NCI-H82 (cell line): ENCODE data around the gene STARD13.

Experiments used
- DNase-seq: peaks from one replicate; lab custom pipeline; 2025; lab: John Stamatoyannopoulos, UW

Gene STARD13

DNA sequence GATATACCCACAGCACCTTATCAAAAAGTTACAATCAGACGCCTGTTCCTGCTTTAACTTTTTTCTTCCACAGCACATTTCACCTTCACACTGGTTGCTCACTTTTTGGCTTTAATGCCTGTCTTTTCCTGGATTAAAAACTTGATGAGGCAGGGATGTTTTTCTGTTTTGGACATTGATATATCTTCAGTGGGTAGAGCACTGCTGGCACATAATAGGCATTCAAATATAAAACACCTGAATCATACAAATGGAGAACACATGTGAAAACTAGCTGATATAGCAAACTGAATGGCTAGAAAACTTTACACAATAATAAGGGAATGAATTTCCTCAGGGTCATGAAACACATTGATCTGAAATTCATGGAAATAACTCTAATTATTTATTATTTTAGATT, 65.6 kb downstream of the STARD13 start:
- no peak for DNase-seq

DNA sequence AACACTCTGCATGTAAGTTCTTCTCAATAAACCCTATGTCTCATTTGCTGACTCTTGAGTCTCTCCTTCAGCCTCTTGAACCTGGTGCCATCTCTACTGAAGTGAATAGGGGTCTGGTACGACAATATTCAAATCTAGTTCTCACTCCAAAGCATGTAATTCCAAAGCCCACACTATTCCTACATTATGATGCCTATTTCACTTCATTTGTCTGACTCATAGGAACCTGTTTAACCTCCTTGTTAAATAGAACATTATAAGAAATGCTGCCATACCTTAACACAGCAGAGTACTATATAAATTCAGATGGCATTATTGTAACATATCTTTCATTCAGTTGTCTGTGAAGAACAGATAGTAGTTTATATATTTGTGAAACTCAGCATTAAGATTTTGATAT, 67.1 kb downstream of the STARD13 start:
- no peak for DNase-seq

DNA sequence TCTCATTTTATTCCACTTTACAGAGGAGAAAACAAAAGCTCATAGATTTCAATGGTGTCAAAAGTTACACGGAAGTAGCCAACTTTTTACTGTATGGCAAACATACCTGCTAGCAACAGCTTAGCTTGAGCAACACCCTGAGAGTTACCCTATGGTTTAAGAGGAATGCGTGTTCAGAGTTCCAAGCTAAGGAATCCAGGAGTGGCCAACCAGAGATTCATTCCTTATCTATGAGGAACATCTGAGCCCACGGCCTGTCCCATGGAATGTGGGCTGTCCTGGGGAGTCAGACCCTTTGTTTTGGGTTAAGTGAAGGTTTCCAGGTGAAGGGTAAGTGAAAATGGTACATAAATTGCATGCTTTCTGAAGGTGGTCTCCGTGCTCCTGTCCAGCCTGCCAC, 67.5 kb downstream of the STARD13 start:
- DNase-seq: no peak

DNA sequence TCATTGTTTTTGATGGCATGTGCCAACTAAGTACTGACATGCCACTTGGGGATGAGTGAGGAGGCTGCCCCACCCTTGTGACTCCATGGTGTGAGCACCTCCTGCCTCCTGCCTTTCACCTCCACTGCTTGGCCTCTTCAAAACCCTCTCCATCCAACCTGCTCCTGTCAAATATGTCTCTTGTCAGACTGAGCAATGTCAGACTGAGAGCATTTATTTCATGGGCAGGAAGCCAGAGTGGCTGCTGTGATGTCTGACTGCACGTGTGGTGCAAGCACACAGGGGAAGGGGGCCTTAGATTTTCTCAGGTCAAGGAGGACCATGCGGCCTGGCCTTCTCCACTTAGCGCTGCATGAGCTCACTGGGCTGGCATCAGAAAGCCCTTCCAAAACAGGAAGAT, 68.3 kb downstream of the STARD13 start:
- DNase-seq: no peak

DNA sequence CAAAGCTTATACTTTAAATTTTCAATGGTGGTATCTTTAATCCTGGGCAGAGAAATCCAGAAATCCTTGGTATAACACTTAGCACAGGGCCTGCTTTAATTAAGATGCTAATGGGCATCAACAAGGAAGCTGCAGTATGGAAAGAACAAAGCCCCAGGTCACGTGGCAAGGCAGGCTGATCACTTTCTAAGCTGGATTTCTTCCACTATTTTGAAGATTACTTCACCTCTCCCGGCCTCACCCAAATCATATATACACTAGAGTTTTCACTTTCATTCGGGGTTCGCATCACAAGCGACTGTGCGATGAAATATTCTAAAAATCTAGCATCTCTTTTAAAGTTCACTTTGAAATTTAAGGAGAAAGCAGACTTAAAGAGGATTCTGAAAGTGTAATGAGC, 71.8 kb downstream of the STARD13 start:
- DNase-seq: peak; percentile 81

DNA sequence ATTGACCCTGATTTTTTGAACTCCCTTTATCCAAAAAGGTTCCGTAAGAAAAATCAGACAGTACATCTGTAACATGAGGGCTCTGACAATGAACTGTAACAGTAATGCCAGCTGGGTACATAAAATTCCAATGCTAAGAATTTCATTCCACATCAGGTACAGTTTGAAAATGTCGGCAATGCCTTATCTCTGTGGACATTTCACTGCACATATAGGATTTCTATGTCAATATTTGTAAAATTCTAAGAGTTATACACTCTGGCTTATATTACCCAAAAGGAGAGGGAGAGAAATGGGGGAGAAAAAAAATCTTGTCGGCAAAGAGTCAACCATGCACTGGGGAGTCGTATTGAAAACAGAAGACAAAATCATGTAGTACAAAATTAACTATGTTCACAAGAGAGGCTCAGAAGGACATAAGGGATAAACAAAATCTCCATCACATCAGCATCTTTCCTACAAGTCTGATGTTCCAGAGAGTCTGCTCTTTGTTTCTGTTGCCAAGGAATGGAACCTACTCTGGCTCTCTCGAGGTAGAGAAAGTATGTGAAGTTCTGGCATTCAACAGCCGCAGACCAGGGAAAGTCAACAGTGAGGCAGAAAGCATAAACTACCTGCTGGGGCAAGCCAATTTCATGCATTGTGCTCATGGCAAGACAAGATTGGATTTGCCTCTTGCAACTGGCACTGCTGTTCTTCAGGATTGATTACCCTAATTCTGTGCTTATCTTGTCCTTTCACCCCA, 72.4 kb downstream of the STARD13 start:
- DNase-seq: peak; percentile 74

DNA sequence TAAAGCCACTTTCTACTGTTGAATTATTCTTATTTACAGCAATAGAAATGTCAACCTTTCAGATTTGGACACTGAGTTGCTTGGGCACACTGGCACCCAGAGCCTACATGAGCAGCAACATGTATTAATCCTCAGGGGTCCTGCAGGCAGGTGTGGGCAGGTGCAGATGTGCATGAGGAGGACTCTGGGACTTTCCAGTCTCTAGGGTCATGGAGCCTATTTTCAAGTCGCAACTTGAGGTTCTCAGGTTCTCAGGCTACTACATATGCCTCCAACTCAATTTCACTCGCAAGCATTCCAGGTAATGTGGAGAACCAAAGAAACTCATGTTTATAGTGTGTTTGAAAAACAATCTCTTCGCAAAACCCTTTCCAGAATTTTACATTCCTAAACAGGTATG, 73.2 kb downstream of the STARD13 start:
- no peak for DNase-seq

DNA sequence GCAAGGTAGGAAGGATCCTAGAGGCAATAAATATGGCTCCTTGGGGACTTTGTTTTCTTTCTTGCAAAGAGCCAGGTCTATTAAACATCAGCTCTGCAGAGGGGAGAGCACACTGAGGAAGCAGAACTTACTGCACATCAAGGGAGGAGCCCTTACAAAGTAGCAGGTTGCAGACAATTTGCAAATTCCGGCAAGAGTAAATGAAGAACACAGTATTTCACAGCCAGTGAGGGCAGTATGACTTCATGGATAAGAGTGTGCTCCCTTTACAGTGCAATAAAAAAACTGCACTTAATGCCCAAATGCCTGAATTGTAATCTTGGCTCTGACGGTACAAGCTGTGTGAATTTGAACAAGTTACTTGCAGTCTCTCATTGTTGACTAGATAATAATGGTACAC, 75.5 kb downstream of the STARD13 start:
- DNase-seq: no peak

DNA sequence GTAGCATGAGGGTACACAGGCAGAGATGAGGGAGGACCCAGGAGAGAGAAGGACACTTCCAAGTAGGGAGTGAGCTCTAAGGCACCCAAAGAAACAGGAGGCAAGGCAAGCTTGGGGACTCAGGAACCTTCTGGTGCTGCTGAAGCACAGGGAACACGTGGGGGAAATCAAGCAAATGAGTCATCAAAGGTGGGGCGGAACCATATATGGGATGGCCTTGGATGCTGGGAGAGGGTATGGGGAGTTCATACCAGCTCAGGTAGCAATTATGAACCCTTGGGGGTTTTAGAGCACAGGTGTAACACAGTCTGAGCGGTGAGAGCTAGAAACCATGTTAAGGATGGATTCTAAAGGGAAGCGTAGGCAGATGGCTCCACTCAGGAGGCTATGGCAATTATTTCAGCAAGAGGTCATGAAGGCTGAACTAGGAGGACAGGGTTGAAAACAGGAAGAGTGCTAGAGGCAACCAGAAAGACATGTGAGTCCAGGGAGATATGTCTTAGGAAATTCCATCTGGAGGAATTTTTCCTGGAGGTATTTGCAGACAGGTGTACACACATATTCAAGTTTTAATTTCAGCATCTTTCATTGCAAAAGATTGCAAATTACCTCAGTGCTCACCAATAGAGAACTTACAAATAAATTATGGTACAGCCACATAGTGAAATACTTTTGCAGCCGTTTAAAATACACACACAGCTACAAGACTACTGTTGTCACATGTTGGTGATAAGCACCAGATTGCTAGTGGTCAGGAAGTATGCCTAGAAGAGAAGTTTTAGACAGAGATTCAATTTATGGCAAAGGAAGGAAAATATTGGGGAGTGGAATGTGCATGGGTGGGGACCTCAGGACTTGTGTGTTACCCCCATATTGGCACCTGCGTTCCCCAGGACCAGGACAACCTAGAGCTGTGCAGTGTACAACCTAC, 77.0 kb downstream of the STARD13 start:
- no peak for DNase-seq

DNA sequence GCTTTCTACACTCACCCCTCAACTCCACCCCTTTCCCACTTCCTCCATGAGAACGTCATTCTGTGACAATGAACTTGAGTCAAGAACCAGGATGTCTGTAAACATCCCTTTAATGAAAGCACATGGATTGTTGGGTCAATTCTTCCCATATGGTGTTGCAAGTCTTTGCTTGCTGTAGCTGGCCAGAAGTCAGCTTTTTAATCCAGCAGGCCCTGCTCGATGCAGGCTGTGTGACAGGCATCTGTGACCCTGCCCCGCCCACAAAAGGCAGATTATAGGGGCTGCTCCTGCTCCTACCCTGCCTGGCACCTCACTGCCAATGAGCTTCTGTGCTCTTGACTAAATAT, 78.0 kb downstream of the STARD13 start:
- DNase-seq: peak; percentile 93

DNA sequence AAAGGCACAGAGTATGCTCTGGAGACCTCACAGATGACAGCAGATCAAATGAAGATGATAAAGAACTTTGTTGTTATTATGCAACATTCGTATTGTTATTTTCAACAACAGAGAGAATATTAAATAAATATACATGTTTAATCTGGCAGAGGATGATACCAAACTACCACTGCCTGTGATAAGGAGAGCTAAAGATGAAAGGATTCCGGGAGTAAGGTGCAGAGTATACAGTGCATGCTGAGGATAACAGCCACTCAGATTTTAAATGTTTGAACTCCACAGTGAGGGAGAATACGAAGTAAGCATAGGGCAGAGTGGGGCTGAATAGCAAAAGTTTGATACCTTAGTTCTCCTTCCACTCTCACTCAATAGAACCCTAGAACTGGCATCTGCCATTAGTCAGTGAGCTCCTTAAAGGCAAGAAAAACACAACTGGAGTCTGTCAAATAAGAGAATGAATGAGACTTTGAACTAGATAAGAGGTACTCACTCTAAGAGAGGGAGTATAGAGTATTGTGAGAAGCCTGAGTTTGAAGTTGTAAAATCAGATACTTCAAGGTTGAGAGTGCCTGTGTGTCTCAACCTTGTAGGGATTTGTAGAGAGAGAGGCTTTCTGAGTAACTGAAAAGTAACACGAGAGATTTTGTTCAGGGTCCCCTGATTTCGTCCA, 78.5 kb downstream of the STARD13 start:
- DNase-seq: no peak

DNA sequence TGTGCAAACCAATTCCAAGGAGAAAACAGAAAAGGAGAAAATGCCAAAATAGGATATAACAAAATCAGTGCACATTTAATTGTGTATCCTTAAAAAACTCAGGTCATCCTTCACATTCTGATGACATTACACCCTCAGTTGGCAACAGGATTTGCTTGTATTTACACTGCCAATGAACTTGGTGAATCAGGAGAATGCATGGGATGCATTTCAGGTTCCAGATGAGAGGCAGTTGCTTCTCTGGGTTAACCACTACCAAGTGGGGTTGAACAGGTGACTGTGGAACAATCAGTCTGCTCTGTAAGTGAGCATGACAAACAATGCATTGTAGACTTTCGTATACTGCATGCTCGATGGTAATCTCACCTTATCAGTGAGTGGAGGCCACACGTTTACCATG, 79.1 kb downstream of the STARD13 start:
- DNase-seq: no peak

DNA sequence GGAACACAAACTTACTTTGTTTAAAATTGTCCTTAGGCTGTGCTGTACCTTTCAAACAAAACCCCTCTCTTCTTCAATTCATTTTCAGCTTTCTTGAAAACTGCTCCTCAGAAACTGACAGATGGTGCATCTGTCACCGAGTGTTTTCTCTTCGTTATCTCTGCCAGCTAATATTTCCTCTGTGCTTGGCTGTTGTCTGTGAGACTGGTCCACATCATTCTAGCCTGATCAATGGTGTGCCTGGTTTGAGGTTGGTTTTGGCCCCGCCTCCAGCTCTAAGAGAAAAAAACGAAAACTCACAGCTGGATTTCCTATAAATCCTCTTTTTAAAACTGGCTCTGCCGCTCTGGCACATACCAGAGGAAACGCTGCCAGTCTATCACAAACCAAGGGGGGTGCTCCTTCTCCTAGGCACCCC, 79.7 kb downstream of the STARD13 start:
- DNase-seq: peak; percentile 51

DNA sequence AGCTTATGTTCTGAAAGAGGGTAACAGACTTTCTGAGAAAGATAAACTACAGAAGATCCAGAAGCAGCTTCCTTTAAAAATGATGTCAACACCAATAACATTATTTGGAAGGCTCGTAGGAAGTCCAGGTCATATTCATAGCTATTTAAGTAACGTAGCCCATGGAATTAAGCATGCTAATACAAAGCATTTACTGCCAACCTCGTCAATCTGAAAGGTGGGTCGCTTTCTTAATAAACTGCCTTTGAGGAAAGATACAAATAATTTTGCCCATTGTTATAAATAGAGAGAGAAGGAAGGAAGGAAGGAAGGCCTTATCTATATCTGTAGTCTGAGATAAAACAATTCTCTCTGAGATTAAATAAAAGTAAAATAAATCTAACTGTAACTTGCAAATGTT, 80.3 kb downstream of the STARD13 start:
- no peak for DNase-seq

DNA sequence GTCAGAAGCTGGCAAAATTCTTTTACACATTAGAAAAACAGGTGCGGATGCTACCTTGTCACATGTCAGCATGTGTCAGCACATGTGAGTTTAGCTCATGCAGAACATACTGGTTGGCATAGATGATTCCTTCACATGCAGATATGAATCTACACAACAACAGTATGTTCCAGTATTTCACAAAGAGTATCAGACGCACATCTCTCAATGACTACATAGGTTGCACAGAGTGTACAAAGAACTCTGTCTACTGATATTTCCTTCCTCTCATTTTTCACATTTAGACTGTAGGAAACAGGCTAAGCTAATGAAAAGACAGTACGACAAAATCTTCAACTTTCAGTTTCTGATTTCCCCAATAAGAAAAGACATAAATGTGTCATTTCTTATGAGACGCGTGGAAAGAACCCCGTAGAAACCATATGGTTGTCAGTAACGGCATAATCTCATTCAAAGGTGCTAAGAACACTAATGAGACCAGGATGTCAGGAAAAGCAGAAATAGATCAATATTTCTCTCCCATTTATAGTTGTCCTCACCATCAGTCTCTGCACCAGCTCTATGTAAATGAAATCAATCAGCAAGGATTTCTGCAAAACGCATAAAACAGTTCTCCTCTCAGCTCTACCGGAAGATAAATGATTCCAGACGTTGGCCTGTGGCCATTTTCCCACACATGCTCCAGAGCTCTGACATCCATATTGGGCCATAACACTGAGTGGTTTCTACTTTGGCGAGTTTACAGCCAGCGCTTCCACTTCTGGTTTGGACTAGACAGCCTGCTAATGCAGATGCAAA, 81.2 kb downstream of the STARD13 start:
- peak; percentile 61 for DNase-seq

DNA sequence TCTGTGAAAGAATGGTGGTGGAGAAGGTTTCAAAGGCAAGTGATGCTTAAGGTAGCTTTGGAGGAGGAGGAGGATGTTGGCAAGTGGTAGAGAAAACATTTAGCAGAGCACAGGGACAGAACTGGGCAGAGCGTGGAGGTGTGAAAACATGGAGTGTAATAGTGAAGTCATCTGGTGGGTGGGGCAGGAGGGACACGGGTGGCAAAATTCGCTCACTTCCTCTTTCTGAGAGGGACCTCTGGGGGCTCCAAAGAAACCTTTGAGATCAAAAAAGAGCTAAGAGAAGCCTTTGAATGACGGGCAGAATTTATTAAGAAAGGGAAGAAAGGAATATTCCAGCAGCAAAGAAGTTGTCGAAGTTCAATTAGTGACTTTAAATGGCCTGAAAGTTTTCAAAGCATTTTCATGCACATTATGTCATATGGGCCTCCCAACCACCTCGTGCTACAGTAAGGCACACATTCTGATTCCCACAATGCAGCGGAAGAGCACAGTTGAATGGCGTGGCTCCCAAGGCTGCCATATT, 82.8 kb downstream of the STARD13 start:
- no peak for DNase-seq

DNA sequence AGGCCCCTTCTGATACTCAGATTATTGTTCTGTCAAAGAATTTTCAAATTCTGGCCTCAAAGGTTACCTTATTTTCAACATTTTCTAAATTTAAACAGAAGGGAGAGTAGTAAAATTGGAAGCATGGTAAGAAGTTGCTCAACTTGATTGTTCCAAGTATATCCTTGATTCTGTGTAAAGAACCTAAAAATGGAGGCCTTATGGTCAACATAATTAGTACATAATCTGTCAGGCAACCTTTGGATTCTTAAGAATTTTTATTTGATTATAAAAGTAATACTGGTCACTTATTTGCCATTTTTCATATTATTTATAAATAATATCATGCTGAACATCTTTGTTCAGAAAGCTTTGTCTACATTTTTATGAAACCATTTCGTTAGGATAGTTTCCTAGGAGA, 83.9 kb downstream of the STARD13 start:
- DNase-seq: no peak

DNA sequence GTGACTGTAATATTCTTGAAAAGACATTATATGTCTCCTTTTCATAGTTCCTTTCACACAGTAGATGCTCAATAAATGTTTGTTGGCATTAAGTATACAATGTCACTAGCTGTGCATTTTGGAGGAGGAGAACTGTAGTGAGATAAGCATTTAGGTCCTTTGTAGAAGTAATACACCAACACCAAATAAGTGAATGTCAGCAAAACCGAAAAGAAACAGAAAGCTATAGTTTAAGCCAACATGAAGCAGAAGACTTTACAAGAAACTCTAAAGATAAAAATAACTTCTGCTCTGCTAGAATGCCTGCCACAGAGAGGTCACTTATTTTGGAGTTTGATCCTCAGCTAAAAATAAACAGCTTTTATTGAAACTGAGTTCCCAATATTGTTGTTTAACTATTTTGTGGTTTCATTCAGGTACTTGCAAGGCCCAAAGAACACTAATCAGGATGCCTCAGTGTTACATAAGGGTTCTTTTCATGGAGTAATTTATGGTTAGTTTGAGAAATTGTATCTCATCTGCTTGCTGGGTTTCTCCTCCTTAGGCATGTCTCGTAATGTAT, 86.2 kb downstream of the STARD13 start:
- DNase-seq: no peak

DNA sequence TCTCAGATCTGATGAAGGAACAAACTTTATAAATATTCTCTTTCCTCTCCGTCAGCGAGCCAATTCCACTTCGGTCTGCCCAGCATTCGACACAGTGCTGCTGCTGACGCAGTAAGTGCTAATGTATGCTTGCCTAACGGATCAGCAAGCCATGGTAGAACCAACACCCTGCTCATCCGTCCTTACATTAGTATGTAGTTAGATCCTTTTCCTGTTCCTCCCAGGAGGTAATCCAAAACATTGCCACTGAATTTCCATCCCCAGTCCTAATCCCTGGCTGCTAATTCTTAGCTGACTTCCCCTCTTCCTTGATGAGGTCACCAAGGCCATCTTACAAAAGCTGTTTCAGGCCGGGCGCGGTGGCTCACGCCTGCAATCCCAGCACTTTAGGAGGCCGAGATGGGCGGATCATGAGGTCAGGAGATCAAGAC, 88.0 kb downstream of the STARD13 start:
- peak; percentile 62 for DNase-seq

DNA sequence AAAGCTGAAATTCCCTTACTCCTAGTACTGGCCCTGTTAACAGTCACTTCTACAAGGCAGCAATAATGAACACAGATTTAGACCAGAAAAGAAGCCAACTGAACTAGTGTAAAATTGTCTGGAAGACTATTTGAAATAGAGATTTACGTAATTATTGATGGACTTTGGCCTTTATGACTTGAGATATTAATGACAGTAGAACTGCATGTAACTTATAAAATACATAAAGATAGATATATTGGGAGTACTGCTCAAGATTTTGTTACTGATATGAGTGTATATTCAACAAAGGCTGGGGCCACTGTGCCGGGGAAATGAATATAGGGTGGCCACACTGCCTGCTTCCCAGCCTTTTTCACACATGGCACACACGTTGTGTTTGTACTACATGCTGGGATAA, 88.8 kb downstream of the STARD13 start:
- DNase-seq: no peak

DNA sequence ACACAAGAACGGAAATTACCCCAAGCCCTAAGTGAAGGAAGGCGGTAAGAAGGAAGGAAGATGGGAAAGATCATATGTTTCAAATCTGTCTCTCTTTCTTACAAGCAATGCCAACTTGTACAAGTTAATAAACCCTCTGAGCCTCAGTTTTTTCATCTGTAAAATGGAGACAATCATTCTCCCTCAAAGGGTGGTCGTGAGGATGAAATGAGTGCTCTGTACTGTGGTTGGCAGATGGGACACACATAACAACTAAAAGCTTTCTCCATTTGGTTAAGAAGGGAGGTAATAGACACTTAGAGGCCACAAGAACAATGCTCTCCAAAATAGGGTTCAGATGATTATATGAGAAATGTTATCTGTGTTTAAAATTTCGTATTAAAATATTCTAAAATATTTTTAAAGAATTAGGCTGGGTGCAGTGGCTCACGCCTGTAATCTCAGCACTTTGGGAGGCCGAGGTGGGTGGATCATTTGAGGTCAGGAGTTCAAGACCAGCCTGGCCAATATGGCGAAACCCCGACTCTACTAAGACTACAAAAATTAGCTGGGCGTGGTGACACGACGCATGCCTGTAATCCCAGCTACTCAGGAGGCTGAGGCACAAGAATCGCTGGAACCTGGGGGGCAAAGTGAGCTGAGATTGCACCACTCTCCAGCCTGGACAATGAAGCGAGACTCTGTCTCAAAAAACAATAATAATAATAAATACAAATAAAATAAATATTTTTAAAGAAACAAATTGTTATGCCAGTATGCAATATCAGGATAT, 89.7 kb downstream of the STARD13 start:
- no peak for DNase-seq
